Uterus (tissue), 2 donors: ENCODE data around the gene TBC1D21.

Experiments used
- POLR2A ChIP-seq, 2 donors: fragments of 450-650 bp; IDR thresholded peaks; one replicate each; pipeline ENCODE4 v1.6.1; 2016; ENCODE audit warnings: antibody characterized with exemption in 2 of 2, mild to moderate bottlenecking in 1 of 2, moderate library complexity in 1 of 2
- TF ChIP-seq, protein P1 (sequence below), 4 experiments: fragments of 200-600 bp in 2 of 4; fragments of 450-650 bp in 2 of 4; sonication (generic) in 2 of 4; IDR thresholded peaks; one replicate each; pipeline ENCODE4 v1.5.1; 2016 to 2019; ENCODE audit warnings: antibody characterized with exemption in 4 of 4, mild to moderate bottlenecking in 2 of 4, moderate library complexity in 1 of 4

DNA sequence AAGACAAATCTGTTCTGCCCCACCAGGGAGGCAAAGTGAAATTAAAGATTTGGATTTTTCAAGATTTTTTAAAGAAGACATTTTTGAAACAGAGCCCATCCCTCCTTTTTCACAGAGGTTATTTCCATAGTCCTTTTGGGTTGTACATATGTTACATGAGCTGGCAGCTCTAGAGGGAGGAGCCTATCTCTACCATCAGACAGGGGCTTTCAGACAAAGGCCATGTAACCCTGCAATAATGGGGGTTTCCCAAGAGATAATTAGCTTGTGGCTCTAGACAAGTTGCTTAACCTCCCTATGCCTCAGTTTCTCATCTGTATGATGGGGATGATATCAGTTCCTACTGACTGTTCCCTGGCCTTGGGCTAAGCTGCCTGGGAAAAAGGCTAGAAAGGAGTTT, 8.0 kb upstream of the TBC1D21 start:
- TF ChIP-seq, protein P1, sequence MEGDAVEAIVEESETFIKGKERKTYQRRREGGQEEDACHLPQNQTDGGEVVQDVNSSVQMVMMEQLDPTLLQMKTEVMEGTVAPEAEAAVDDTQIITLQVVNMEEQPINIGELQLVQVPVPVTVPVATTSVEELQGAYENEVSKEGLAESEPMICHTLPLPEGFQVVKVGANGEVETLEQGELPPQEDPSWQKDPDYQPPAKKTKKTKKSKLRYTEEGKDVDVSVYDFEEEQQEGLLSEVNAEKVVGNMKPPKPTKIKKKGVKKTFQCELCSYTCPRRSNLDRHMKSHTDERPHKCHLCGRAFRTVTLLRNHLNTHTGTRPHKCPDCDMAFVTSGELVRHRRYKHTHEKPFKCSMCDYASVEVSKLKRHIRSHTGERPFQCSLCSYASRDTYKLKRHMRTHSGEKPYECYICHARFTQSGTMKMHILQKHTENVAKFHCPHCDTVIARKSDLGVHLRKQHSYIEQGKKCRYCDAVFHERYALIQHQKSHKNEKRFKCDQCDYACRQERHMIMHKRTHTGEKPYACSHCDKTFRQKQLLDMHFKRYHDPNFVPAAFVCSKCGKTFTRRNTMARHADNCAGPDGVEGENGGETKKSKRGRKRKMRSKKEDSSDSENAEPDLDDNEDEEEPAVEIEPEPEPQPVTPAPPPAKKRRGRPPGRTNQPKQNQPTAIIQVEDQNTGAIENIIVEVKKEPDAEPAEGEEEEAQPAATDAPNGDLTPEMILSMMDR (IDR thresholded peaks at IDR 0.05) = no peak
- TF ChIP-seq POLR2A (IDR thresholded peaks at IDR 0.05) = no peak
